SK-N-SH (cell line): ENCODE results near the gene STK39. TPM values are rescaled to one million over a fixed set of nuclear protein-coding genes. Genes with fewer than 3 reads are reported as not detected.
A peak's percentile ranks its signal among the peaks of the same experiment; 100 is the strongest.

ENCODE experiments used
- CTCF ChIA-PET: fragments of 300-600, 350-600 bp; formaldehyde crosslinking; extraction: SDS; loops from one replicate; lab custom pipeline; 2021; lab: Yijun Ruan, JAX
- POLR2A ChIA-PET: fragments of 350-600 bp; sonication (Branson Sonifier 250); formaldehyde crosslinking; extraction: SDS; loops from one replicate; lab custom pipeline; 2020; ENCODE audit warnings: antibody characterized with exemption, inconsistent platforms; lab: Yijun Ruan, JAX
- DNase-seq: peaks from one replicate; pipeline ENCODE4 v3.0.0; 2012
- H2AFZ ChIP-seq: fragments of 200-600 bp; sonication (generic); 2 replicates; pipeline ENCODE4 v1.8.1; 2016; ENCODE audit warnings: antibody characterized with exemption, mild to moderate bottlenecking, low read depth
- H3F3A ChIP-seq: fragments of 200-600 bp; sonication (generic); replicated peaks from 2 replicates; pipeline ENCODE3; 2016; ENCODE audit warnings: antibody characterized with exemption, mild to moderate bottlenecking; ENCODE audit not compliant: insufficient read depth
- H3K27ac ChIP-seq, 2 experiments: fragments of 200-500 bp in 1 of 2; fragments of 200-600 bp in 1 of 2; sonication (Bioruptor generic) in 1 of 2; sonication (generic), shearing (Covaris generic) in 1 of 2; 2 replicates each; pipeline versions ENCODE4 v1.5.1 to v1.6.1; 2014 to 2016; ENCODE audit warnings: low read depth in 2 of 2, inconsistent platforms in 1 of 2, low read length in 1 of 2, mild to moderate bottlenecking in 1 of 2, mixed read lengths in 1 of 2
- H3K27me3 ChIP-seq: fragments of 200-600 bp; sonication (generic), shearing (Covaris generic); 2 replicates; pipeline ENCODE4 v1.6.1; 2016; ENCODE audit warnings: mixed run types; ENCODE audit not compliant: insufficient read depth
- H3K36me3 ChIP-seq, 2 experiments: fragments of 200-500 bp in 1 of 2; fragments of 200-600 bp in 1 of 2; sonication (Bioruptor generic) in 1 of 2; sonication (generic) in 1 of 2; replicated peaks in 1 of 2; 2 replicates each; pipeline versions ENCODE3 to v1.5.1; 2014 to 2016; ENCODE audit warnings: low read length in 1 of 2, mild to moderate bottlenecking in 1 of 2; ENCODE audit not compliant: insufficient read depth in 2 of 2, control insufficient read depth in 1 of 2
- H3K4me1 ChIP-seq, 2 experiments: fragments of 200-500 bp in 1 of 2; fragments of 200-600 bp in 1 of 2; sonication (Bioruptor generic) in 1 of 2; sonication (generic), shearing (Covaris generic) in 1 of 2; 2 replicates each; pipeline versions ENCODE4 v1.5.1 to v1.6.1; 2014 to 2016; ENCODE audit warnings: low read depth in 1 of 2, low read length in 1 of 2, mixed run types in 1 of 2; ENCODE audit not compliant: insufficient read depth in 2 of 2, control insufficient read depth in 1 of 2
- H3K4me2 ChIP-seq: fragments of 200-600 bp; sonication (generic), shearing (Covaris generic); 2 replicates; pipeline ENCODE4 v1.6.1; 2017; ENCODE audit warnings: mixed run types
- H3K4me3 ChIP-seq, 2 experiments: fragments of 200-500 bp in 1 of 2; fragments of 200-600 bp in 1 of 2; sonication (Bioruptor generic) in 1 of 2; sonication (generic), shearing (Covaris generic) in 1 of 2; 2 replicates each; pipeline versions ENCODE4 v1.5.1 to v1.8.1; 2014 to 2016; ENCODE audit warnings: low read depth in 2 of 2, inconsistent platforms in 1 of 2, low read length in 1 of 2, mild to moderate bottlenecking in 1 of 2, mixed read lengths in 1 of 2, moderate library complexity in 1 of 2
- H3K79me2 ChIP-seq: fragments of 200-600 bp; sonication (generic); 2 replicates; pipeline ENCODE4 v1.8.1; 2017; ENCODE audit warnings: mild to moderate bottlenecking; ENCODE audit not compliant: insufficient read depth
- H3K9ac ChIP-seq: fragments of 200-600 bp; sonication (generic); 2 replicates; pipeline ENCODE4 v1.6.1; 2017; ENCODE audit warnings: mixed run types
- H3K9me2 ChIP-seq: fragments of 200-600 bp; sonication (generic); 2 replicates; pipeline ENCODE4 v1.6.1; 2017; ENCODE audit warnings: mixed run types
- H3K9me3 ChIP-seq: fragments of 200-600 bp; sonication (generic); 2 replicates; pipeline ENCODE4 v1.6.1; 2017; ENCODE audit warnings: mixed run types, mild to moderate bottlenecking, moderate library complexity
- H4K20me1 ChIP-seq: fragments of 200-600 bp; sonication (generic); 2 replicates; pipeline ENCODE4 v1.6.1; 2017; ENCODE audit warnings: mild to moderate bottlenecking, mixed run types; ENCODE audit not compliant: insufficient read depth
- GABPA ChIP-seq: IDR thresholded peaks from 2 replicates; pipeline ENCODE4 v1.4.0; 2012; ENCODE audit warnings: low read depth, mild to moderate bottlenecking
- NFIC ChIP-seq: IDR thresholded peaks from 2 replicates; pipeline ENCODE4 v1.4.0; 2012; ENCODE audit warnings: borderline replicate concordance
- SIN3A ChIP-seq: IDR thresholded peaks from 2 replicates; pipeline ENCODE4 v1.6.1; 2012; ENCODE audit warnings: low read depth, mild to moderate bottlenecking, low read length, moderate library complexity, borderline replicate concordance
- TEAD4 ChIP-seq: IDR thresholded peaks from 2 replicates; pipeline ENCODE4 v1.4.0; 2012; ENCODE audit warnings: mild to moderate bottlenecking, borderline replicate concordance; ENCODE audit not compliant: insufficient read depth
- WGBS: methylation state at CpG from one replicate; pipeline ENCODE4 v1.1.6; 2017; ENCODE audit warnings: low lambda C conversion rate; 5-methylcytosine and 5-hydroxymethylcytosine counted together
- polyA plus RNA-seq, 3 experiments: library from polyadenylated mRNA; depleted of rRNA; stranded (reverse); fragments of >200 nt; gene quantifications; 2 replicates each; pipeline ENCODE4 v1.2.3, GENCODE V29; 2012
- TF ChIP-seq, protein P1 (sequence below): fragments of 150-350 bp; IDR thresholded peaks from 2 replicates; pipeline ENCODE4 v1.6.1; 2017; ENCODE audit warnings: antibody characterized with exemption, low read length, low read depth, borderline replicate concordance
- TF ChIP-seq, protein P2 (sequence below): IDR thresholded peaks from 2 replicates; pipeline ENCODE4; 2012
- TF ChIP-seq, protein P3 (sequence below): fragments of 200-600 bp; sonication (generic); IDR thresholded peaks from 2 replicates; pipeline ENCODE4 v1.6.1; 2017; ENCODE audit warnings: antibody characterized with exemption, mild to moderate bottlenecking, moderate library complexity

STK39 gene
- polyA plus RNA-seq, 1 of the 3 experiments (the other 2 are of a cell fraction): 9.6 TPM

DNA sequence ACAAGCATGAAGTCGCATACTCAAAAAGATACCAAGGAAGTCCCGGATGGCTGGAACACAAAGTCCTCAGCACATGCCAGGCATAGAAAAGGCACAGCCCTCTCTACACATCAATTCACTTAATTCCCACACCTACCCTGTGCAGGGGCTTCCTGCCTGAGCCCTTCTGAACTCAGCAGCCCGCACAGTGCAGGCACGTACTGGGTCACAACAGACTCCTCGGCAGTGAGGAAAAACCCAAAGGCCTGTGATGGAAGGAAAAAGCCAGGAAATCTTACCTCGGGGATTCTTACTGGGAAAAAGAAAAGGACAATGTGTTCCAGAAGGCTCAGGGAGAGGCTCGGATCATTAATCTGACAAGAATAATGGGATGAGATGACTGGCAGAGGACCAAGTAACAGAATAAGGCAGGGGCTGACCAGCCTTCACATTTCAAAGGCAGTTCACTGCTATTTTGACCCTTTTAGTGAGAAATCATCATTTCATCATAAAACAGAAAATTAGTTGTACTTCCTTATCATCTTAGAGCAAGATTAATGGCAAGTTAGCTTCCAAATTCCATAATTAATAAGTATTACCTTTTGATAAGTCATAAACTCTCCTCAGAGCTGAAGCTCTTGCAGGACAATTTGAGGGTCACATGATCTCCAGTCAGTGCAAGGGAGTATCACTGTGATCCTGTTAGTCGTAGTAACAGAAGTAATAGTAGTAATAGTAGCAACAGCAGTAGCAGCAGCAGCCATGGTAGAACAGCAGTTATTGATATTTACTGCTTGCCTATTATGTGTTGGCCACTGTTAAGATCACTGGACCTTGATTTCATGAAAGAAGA is 87.4 kb downstream of the STK39 start:
- peaks cover 3% of the 10 kb centered on the region; the same call in 1 of the 2 replicates for H3K79me2 ChIP-seq
- DNase-seq: no peak
- H2AFZ ChIP-seq: no peak overlapping the region
- no peak overlapping the region for H3K9ac ChIP-seq
- TF ChIP-seq, protein P1, sequence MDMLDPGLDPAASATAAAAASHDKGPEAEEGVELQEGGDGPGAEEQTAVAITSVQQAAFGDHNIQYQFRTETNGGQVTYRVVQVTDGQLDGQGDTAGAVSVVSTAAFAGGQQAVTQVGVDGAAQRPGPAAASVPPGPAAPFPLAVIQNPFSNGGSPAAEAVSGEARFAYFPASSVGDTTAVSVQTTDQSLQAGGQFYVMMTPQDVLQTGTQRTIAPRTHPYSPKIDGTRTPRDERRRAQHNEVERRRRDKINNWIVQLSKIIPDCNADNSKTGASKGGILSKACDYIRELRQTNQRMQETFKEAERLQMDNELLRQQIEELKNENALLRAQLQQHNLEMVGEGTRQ: no peak
- H3K4me1 ChIP-seq: peaks cover 19 to 24% of the 10 kb centered on the region in 2 experiments
- ChIA-PET CTCF (interaction anchor here (1.2 to 2.4 kb wide), 2 partner anchors 41 to 761 kb away, joined by 3 to 7 read pairs; no protein-coding TSS in a partner anchor), POLR2A (no interaction called here)
- 83% methylated on average over 8 of the region's 8 CpGs for WGBS
- no peaks in the 10 kb centered on the region for H3K27me3 ChIP-seq
- no peak overlapping the region for H3K4me3 ChIP-seq
- no peaks in the 10 kb centered on the region for H3K9me3 ChIP-seq
- peaks cover under 1% of the 10 kb centered on the region for H3F3A ChIP-seq
- no peaks in the 10 kb centered on the region for H3K9me2 ChIP-seq
- peaks cover 15 to 26% of the 10 kb centered on the region in 2 experiments for H3K36me3 ChIP-seq
- H3K27ac ChIP-seq: no peak overlapping the region
- H3K4me2 ChIP-seq: no peak overlapping the region
- no peaks in the 10 kb centered on the region for H4K20me1 ChIP-seq

DNA sequence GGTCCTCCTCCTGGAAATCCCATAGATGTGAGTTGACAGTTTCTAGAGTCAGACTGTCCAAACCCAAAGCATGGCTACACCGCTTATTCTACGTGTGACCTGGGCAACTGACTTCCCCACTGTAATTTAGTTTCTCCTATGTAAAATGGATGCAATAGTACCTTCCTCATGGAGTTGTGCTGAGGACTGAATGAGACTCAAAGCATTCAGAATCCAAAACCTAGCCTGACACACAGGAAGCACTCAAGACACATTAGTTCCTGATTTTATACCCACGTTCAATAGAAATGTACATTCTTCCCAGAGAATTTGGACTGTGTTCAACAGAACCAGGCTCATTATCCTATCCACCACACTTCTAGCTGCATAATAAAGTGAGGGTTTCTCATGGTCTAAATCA is 88.8 kb downstream of the STK39 start:
- TF ChIP-seq GABPA (no peak), NFIC (no peak), SIN3A (no peak), TEAD4 (no peak)
- TF ChIP-seq, protein P2, sequence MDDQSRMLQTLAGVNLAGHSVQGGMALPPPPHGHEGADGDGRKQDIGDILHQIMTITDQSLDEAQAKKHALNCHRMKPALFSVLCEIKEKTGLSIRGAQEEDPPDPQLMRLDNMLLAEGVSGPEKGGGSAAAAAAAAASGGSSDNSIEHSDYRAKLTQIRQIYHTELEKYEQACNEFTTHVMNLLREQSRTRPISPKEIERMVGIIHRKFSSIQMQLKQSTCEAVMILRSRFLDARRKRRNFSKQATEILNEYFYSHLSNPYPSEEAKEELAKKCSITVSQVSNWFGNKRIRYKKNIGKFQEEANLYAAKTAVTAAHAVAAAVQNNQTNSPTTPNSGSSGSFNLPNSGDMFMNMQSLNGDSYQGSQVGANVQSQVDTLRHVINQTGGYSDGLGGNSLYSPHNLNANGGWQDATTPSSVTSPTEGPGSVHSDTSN: no peak
- TF ChIP-seq, protein P3, sequence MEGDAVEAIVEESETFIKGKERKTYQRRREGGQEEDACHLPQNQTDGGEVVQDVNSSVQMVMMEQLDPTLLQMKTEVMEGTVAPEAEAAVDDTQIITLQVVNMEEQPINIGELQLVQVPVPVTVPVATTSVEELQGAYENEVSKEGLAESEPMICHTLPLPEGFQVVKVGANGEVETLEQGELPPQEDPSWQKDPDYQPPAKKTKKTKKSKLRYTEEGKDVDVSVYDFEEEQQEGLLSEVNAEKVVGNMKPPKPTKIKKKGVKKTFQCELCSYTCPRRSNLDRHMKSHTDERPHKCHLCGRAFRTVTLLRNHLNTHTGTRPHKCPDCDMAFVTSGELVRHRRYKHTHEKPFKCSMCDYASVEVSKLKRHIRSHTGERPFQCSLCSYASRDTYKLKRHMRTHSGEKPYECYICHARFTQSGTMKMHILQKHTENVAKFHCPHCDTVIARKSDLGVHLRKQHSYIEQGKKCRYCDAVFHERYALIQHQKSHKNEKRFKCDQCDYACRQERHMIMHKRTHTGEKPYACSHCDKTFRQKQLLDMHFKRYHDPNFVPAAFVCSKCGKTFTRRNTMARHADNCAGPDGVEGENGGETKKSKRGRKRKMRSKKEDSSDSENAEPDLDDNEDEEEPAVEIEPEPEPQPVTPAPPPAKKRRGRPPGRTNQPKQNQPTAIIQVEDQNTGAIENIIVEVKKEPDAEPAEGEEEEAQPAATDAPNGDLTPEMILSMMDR: no peak
- TF ChIP-seq, all 33 proteins: peak for 0
- WGBS: 90% methylated on average over 3 of the region's 3 CpGs
- H3K9me2 ChIP-seq: no peaks in the 10 kb centered on the region
- no peak overlapping the region for H3K4me3 ChIP-seq
- ChIA-PET CTCF (interaction anchor here (1.2 kb wide), 1 partner anchor 40 kb away, joined by 4 read pairs; no protein-coding TSS in a partner anchor), POLR2A (no interaction called here)
- peaks cover 19 to 24% of the 10 kb centered on the region in 2 experiments for H3K4me1 ChIP-seq
- no peaks in the 10 kb centered on the region for H3K79me2 ChIP-seq
- no peak overlapping the region for H3K4me2 ChIP-seq
- H2AFZ ChIP-seq: no peak overlapping the region
- no peaks in the 10 kb centered on the region for H3K9me3 ChIP-seq
- no peak for DNase-seq
- H3F3A ChIP-seq: no peaks in the 10 kb centered on the region
- H3K27me3 ChIP-seq: no peaks in the 10 kb centered on the region
- H3K27ac ChIP-seq: peak overlapping the region in 1 of 2 experiments; percentile 72; a peak in 2 of 4 replicates
- no peak overlapping the region for H3K9ac ChIP-seq
- peaks cover 13 to 18% of the 10 kb centered on the region in 2 experiments for H3K36me3 ChIP-seq
- H4K20me1 ChIP-seq: no peaks in the 10 kb centered on the region
